ENCODE measurements around the gene SUN5. TPM values are rescaled to one million over a fixed set of nuclear protein-coding genes. Genes with fewer than 3 reads are reported as not detected.

SUN5 gene
- total and polyA plus RNA-seq, 2 donors (not counting 3 experiments of a cell fraction or from before 2014, with no cell fraction given), result not detected

DNA sequence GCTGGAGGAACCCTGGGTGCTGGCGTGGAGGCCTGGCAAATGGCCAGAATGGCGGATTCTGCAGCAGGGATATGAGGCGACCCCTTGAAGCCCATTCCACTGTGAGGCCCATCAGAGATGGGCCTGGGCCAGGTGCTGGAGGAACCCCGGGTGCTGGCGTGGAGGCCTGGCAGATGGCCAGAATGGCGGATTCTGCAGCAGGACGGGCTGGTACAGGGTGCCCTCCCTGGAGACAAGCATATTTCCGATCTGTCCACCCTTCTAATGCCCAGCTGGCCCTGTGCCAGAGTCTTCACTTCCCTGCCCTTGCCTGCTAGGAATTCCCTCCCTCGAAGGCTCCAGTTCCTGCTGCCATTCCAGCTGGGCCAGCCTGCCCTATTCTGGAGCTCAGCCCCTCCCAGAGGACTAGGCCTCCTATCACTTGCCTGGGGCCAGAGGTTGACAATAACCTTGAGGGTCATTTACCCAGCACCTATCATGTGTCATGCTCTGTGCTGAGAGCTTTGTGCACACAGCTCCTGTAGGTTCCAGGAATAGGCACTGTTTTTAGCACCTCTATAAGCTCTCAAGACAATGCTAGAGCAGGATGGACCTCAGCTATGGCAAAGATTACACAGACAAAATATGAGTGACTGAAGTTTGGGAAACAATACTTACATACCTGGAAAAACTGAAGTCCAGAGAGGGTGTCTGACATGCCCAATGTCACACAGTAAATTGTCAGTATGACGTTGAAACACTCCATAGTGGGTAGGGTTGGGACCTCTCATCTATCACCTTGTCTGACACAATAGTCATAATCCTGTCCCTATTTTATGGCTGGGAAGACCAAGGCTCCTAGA, 21.4 kb downstream of the SUN5 start:
- no TSS peak for BruUV-seq (replicated peaks)
- no peaks in the 10 kb centered on the region for H4K20me1 ChIP-seq (replicated peaks; ENCODE audit: control insufficient read depth, extremely low read depth, insufficient read depth, low read length)
- dilution Hi-C loops (cut with MboI; ENCODE audit: extremely low pct_ligation_motif_present, low sequenced_read_pairs) (no loop called here), intact Hi-C loops (cut with micrococcal nuclease) (no loop called here)
- TF ChIP-seq POLR2AphosphoS5 (IDR thresholded peaks at IDR 0.05; ENCODE audit: insufficient read depth, low read depth, low read length), result no peak
- no peak for TF ChIP-seq POLR2A (IDR thresholded peaks at IDR 0.05; ENCODE audit: low read depth, low read length)
- no peak for TF ChIP-seq JUN (IDR thresholded peaks at IDR 0.05; ENCODE audit: borderline replicate concordance, insufficient read depth, insufficient read length, low read depth)
- TF ChIP-seq, protein P1, sequence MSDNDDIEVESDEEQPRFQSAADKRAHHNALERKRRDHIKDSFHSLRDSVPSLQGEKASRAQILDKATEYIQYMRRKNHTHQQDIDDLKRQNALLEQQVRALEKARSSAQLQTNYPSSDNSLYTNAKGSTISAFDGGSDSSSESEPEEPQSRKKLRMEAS (IDR thresholded peaks at IDR 0.05; ENCODE audit: insufficient read depth, insufficient read length), result no peak
- TF ChIP-seq CTCF (IDR thresholded peaks at IDR 0.05; ENCODE audit: extremely low read depth in 1 of 2, insufficient read depth in 1 of 2, low read depth in 1 of 2, low read length in 2 of 2), result no peak
- TF ChIP-seq FOS (IDR thresholded peaks at IDR 0.05; ENCODE audit: borderline replicate concordance, insufficient read depth, low read length), result no peak
- no peak for TF ChIP-seq MYC (IDR thresholded peaks at IDR 0.05; ENCODE audit: low read depth, low read length)
- TF ChIP-seq GATA2 (IDR thresholded peaks at IDR 0.05; ENCODE audit: insufficient read depth, insufficient read length, low read depth, low read length), result no peak
- H3K4me1 ChIP-seq (ENCODE audit: control insufficient read depth, extremely low read depth, insufficient read depth, low read length), result no peaks in the 10 kb centered on the region
- H3K36me3 ChIP-seq (ENCODE audit: control insufficient read depth in 2 of 2, extremely low read depth in 1 of 2, insufficient read depth in 2 of 2, low read length in 2 of 2), result no peaks in the 10 kb centered on the region
- no peak overlapping the region for H2AFZ ChIP-seq (ENCODE audit: low read depth, low read length)
- no peak overlapping the region for H3K27ac ChIP-seq (ENCODE audit: insufficient read depth, low read depth, low read length)
- DNase-seq (ENCODE audit: low read depth, low spot score) (no peak), FAIRE-seq (no peak)
- no peaks in the 10 kb centered on the region for H3K9me1 ChIP-seq (replicated peaks; ENCODE audit: control insufficient read depth, extremely low read depth, insufficient read depth, low read length)
- H3K4me3 ChIP-seq (replicated peaks in 1 of 3; ENCODE audit: insufficient read depth in 1 of 3, low read depth in 1 of 3, low read length in 3 of 3), result no peak overlapping the region
- H3K9ac ChIP-seq (replicated peaks; ENCODE audit: extremely low read depth, insufficient read depth, low read length), result no peak overlapping the region
- no peak overlapping the region for H3K4me2 ChIP-seq (ENCODE audit: insufficient read depth, low read length)
- H3K27me3 ChIP-seq (ENCODE audit: control insufficient read depth in 2 of 2, insufficient read depth in 2 of 2, low read length in 2 of 2), result peaks cover 0 to 1% of the 10 kb centered on the region in 2 experiments
- no peaks in the 10 kb centered on the region for H3K9me3 ChIP-seq (replicated peaks; ENCODE audit: control insufficient read depth, insufficient read depth, low read length)
- ChIA-PET POLR2A (no interaction called here), CTCF (no interaction called here)
- no peaks in the 10 kb centered on the region for H3K79me2 ChIP-seq (ENCODE audit: control insufficient read depth, insufficient read depth, low read length)
